Measurements from ENCODE around the gene DGKE.

DNA sequence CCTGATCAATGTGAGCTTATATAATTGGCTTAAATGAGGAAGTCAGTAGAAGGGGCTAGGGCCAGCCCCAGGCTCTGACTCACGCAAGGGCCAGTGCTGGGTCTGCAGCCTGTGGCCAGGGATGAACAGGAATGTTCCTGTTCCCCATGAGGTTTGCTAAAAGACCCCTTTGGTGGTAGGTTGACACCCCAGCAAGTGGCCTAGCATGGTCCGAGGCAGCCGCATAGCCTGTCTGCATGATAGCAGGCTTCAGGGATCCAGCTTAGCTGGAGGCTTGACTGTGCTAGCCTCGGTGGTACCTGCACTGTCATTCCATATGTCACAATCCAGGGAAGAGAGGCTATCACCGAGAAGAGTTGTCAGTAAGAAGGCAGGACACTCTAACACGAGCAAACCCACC lies 56.4 kb downstream of the DGKE start:
- TF ChIP-seq, protein P1, sequence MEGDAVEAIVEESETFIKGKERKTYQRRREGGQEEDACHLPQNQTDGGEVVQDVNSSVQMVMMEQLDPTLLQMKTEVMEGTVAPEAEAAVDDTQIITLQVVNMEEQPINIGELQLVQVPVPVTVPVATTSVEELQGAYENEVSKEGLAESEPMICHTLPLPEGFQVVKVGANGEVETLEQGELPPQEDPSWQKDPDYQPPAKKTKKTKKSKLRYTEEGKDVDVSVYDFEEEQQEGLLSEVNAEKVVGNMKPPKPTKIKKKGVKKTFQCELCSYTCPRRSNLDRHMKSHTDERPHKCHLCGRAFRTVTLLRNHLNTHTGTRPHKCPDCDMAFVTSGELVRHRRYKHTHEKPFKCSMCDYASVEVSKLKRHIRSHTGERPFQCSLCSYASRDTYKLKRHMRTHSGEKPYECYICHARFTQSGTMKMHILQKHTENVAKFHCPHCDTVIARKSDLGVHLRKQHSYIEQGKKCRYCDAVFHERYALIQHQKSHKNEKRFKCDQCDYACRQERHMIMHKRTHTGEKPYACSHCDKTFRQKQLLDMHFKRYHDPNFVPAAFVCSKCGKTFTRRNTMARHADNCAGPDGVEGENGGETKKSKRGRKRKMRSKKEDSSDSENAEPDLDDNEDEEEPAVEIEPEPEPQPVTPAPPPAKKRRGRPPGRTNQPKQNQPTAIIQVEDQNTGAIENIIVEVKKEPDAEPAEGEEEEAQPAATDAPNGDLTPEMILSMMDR (IDR thresholded peaks at IDR 0.05; ENCODE audit: poor library complexity, severe bottlenecking) = no peak
- TF ChIP-seq TAF1 (IDR thresholded peaks at IDR 0.05; ENCODE audit: low read depth) = no peak
- no peak for TF ChIP-seq POLR2AphosphoS5 (IDR thresholded peaks at IDR 0.05)
- TF ChIP-seq, protein P2, sequence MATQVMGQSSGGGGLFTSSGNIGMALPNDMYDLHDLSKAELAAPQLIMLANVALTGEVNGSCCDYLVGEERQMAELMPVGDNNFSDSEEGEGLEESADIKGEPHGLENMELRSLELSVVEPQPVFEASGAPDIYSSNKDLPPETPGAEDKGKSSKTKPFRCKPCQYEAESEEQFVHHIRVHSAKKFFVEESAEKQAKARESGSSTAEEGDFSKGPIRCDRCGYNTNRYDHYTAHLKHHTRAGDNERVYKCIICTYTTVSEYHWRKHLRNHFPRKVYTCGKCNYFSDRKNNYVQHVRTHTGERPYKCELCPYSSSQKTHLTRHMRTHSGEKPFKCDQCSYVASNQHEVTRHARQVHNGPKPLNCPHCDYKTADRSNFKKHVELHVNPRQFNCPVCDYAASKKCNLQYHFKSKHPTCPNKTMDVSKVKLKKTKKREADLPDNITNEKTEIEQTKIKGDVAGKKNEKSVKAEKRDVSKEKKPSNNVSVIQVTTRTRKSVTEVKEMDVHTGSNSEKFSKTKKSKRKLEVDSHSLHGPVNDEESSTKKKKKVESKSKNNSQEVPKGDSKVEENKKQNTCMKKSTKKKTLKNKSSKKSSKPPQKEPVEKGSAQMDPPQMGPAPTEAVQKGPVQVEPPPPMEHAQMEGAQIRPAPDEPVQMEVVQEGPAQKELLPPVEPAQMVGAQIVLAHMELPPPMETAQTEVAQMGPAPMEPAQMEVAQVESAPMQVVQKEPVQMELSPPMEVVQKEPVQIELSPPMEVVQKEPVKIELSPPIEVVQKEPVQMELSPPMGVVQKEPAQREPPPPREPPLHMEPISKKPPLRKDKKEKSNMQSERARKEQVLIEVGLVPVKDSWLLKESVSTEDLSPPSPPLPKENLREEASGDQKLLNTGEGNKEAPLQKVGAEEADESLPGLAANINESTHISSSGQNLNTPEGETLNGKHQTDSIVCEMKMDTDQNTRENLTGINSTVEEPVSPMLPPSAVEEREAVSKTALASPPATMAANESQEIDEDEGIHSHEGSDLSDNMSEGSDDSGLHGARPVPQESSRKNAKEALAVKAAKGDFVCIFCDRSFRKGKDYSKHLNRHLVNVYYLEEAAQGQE (IDR thresholded peaks at IDR 0.05; ENCODE audit: borderline replicate concordance) = no peak
- TF ChIP-seq EP300 (conservative IDR thresholded peaks at IDR 0.05; ENCODE audit: poor library complexity, severe bottlenecking) = no peak

All from neural cell (in vitro differentiated cells).